HG03565 (cell line): Measurements from ENCODE around the gene PRRT4.

Experiments used
- ATAC-seq: cut with Tn5 transposase; IDR thresholded peaks from one replicate; pipeline ENCODE4 v1.9.1; 2021; ENCODE audit warnings: mild to moderate bottlenecking, moderate library complexity; ENCODE audit not compliant: unreplicated experiment

The PRRT4 gene

GRCh38 chr7:128395748-128396147 lies 34.3 kb upstream of the PRRT4 start:
- ATAC-seq: no peak

- ATAC-seq: no peak
Observed at GRCh38 chr7:128394904-128395496, 33.5 kb upstream of the PRRT4 start.

GRCh38 chr7:128393526-128394330 lies 32.2 kb upstream of the PRRT4 start:
- ATAC-seq: no peak

- no peak for ATAC-seq
Observed at GRCh38 chr7:128392446-128393327, 31.2 kb upstream of the PRRT4 start.

- ATAC-seq: no peak
Observed at GRCh38 chr7:128391805-128392204, 30.3 kb upstream of the PRRT4 start.

- ATAC-seq: no peak
Observed at GRCh38 chr7:128390871-128391565, 29.5 kb upstream of the PRRT4 start.

- ATAC-seq: no peak
Observed at GRCh38 chr7:128389618-128390329, 28.3 kb upstream of the PRRT4 start.

- no peak for ATAC-seq
Observed at GRCh38 chr7:128389085-128389617, 27.7 kb upstream of the PRRT4 start.

GRCh38 chr7:128388145-128388485 lies 26.6 kb upstream of the PRRT4 start:
- ATAC-seq: no peak

- ATAC-seq: peak; percentile 69
Observed at GRCh38 chr7:128387216-128388144, 26.0 kb upstream of the PRRT4 start.

GRCh38 chr7:128385988-128386925 lies 24.8 kb upstream of the PRRT4 start:
- ATAC-seq: no peak

GRCh38 chr7:128384726-128385125 lies 23.2 kb upstream of the PRRT4 start:
- ATAC-seq: no peak

GRCh38 chr7:128383776-128384175 lies 22.3 kb upstream of the PRRT4 start:
- ATAC-seq: no peak

GRCh38 chr7:128381161-128381821 lies 19.8 kb upstream of the PRRT4 start:
- no peak for ATAC-seq

- no peak for ATAC-seq
Observed at GRCh38 chr7:128380483-128381106, 19.1 kb upstream of the PRRT4 start.

GRCh38 chr7:128379900-128380479 lies 18.5 kb upstream of the PRRT4 start:
- ATAC-seq: no peak

- ATAC-seq: no peak
Observed at GRCh38 chr7:128378637-128379036, 17.1 kb upstream of the PRRT4 start.
